Bronchial smooth muscle cell (primary cell): ENCODE data around the gene ASH1L. TPM values are rescaled to one million over a fixed set of nuclear protein-coding genes. Genes with fewer than 3 reads are reported as not detected.

Source experiments
- total RNA-seq: library from RNA; depleted of rRNA; stranded (reverse); fragments of >200 nt; gene quantifications from 2 replicates; pipeline ENCODE4 v1.2.1, GENCODE V29; 2014

Gene ASH1L
- 24.9 and 34.3 TPM in 2 replicates for total RNA-seq

GRCh38 chr1:155562581-155563376 is at the start of gene ASH1L:
Gene ASH1L (minus strand): TSS chr1:155562803. CDS start chr1:155521519, 41,284 bp downstream.

GRCh38 chr1:155609515-155610256 is 47.1 kb upstream of the ASH1L start, which contains the start of gene MSTO1:
Gene MSTO1 (plus strand): TSS chr1:155610218. CDS start chr1:155610249, 31 bp downstream.

GRCh38 chr1:155320661-155321617 is 241.7 kb downstream of the ASH1L start, which contains the start of gene RUSC1:
Gene RUSC1 (plus strand): TSS chr1:155320894. CDS start chr1:155321774, 880 bp downstream.

GRCh38 chr1:155308493-155309422 is 253.8 kb downstream of the ASH1L start, which contains the start of gene FDPS:
Gene FDPS (plus strand): TSS chr1:155308866. CDS start chr1:155309790, 924 bp downstream.

GRCh38 chr1:155301342-155301841 is 261.2 kb downstream of the ASH1L start, which contains the start of gene PKLR:
Gene PKLR (minus strand): TSS chr1:155301438. CDS start chr1:155301395, 43 bp downstream.

Other genes with a start within 250 kb of the ASH1L start
- gene RUSC1, start 241.9 kb downstream of the ASH1L start, total RNA-seq = 8.7 and 11.5 TPM in 2 replicates
- gene MSTO1, start 47.4 kb upstream of the ASH1L start, total RNA-seq = 21.8 and 28.3 TPM in 2 replicates
- gene YY1AP1, start 126.0 kb upstream of the ASH1L start, total RNA-seq = 34.9 and 41.1 TPM in 2 replicates
- gene DAP3, start 126.3 kb upstream of the ASH1L start, total RNA-seq = 39.3 and 40.5 TPM in 2 replicates